Cardiac fibroblast (primary cell): ENCODE data around the gene TRAP1.
"Not testable (repeated sequence)": the region's sequence is repeated elsewhere in the genome, so short reads cannot be mapped to it uniquely, and the experiment has no call there.

Experiments used
- DNase-seq, 2 donors: peaks; one replicate each; pipeline versions ENCODE4 v3.0.0 to v3.0.0-alpha.2; 2010; ENCODE audit warnings: low read depth in 2 of 2
- H3K4me3 ChIP-seq, 2 donors: replicated peaks in 1 of 2; 1 replicate in 1 of 2; 2 replicates in 1 of 2; pipeline ENCODE4 v1.5.1; 2011; ENCODE audit warnings: low read depth in 2 of 2, low read length in 2 of 2, mild to moderate bottlenecking in 2 of 2, moderate library complexity in 1 of 2
- TF ChIP-seq, protein P1 (sequence below): IDR thresholded peaks from one replicate; pipeline ENCODE4 v1.5.1; 2011; ENCODE audit warnings: low read depth, mild to moderate bottlenecking, low read length, inconsistent platforms

The TRAP1 gene

DNA sequence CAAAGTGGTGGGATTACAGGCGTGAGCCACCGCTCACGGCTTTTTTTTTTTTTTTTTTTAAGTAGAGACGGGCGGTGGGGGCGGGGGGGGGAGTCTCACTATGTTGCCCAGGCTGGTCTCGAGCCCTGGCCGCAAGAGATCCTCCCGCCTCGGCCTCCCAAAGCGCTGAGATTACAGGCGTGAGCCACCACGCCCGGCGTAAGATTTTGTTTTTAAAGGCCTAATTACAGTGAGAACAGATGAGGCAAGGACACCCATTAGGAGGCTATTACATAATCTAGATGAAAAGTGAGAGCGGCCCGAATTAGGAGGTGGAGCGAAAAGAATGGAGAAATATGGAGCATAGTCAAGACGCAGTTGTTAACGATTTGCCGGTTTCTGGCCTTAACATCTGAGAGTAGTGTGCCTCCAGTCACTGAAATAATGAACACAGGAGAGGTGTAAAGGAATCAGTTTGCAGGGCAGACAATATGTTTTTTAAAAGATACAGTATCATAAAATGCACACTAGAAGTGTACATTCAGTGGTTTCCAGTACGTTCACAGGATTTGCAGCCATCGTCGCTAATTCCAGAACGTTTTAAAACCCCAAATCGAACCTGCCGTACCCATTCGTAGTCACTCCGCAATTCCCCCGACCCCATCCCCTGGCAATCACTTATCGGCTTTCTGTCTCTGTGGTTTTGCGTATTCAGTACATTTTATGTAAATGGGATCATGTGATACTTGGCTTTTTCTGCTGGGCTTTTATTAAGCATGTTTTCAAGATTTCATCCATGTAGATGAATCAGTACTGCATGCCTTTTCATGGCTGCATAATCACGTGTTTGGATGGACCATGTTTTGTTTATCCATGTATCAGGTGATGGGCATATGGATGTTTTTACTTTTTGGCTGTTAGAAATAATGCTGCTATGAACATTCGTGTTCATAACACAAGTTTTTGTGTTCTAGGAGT, 104.5 kb downstream of the TRAP1 start:
- TF ChIP-seq, protein P1, sequence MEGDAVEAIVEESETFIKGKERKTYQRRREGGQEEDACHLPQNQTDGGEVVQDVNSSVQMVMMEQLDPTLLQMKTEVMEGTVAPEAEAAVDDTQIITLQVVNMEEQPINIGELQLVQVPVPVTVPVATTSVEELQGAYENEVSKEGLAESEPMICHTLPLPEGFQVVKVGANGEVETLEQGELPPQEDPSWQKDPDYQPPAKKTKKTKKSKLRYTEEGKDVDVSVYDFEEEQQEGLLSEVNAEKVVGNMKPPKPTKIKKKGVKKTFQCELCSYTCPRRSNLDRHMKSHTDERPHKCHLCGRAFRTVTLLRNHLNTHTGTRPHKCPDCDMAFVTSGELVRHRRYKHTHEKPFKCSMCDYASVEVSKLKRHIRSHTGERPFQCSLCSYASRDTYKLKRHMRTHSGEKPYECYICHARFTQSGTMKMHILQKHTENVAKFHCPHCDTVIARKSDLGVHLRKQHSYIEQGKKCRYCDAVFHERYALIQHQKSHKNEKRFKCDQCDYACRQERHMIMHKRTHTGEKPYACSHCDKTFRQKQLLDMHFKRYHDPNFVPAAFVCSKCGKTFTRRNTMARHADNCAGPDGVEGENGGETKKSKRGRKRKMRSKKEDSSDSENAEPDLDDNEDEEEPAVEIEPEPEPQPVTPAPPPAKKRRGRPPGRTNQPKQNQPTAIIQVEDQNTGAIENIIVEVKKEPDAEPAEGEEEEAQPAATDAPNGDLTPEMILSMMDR, result no peak
- DNase-seq, result no peak
- H3K4me3 ChIP-seq, result peak overlapping the region; percentile 94

DNA sequence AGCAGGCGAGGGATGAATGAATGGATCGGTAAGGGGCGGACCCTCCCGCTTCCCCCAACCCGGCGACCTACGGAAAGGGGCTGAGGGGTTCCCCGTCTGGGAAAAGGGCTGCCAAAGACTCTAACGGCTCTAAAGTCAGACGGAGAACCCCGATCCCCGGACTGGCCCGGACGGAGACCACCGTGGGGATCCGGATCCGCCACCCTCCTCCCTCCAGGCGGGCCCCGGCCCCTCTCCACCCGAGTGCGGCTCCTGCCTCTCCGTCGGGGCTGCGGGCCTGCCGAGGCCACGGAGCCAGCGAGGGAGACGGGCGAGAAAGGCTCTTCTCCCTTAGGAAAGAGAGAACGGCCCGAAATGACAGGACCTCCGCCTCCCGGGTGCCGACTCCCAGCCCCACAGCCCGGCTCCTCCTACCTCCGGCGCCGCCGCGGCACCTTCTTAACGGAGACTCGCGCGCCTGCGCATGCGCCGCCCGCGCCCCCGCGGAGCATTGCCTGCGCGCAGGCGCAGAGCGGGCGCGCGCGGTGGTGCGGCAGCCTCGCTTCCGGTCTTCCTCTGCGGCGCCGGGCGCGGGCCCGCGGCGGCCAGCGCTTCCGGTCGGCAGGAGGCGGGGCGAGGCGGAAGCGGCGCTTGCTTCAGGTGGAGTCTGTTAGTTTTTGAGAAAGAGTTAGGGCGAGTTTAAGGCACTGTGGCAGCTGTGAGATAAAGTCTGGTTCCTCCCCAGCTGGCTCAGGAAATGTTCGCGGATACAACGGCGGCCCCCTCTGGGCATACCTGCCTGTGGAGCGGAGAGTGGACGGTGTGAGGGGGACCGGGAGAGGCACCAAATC, 106.0 kb downstream of the TRAP1 start, which contains the start of gene SLX4:
SLX4 (minus strand) TSS at position 461 of the 830 bp plus-strand sequence. CDS start 2,642 bp downstream, outside the sequence.
- H3K4me3 ChIP-seq, result peak within 1 kb of the TSS; percentile 94 to 98
- peak; percentile 86 to 93 for DNase-seq
- TF ChIP-seq, protein P1, result no peak

DNA sequence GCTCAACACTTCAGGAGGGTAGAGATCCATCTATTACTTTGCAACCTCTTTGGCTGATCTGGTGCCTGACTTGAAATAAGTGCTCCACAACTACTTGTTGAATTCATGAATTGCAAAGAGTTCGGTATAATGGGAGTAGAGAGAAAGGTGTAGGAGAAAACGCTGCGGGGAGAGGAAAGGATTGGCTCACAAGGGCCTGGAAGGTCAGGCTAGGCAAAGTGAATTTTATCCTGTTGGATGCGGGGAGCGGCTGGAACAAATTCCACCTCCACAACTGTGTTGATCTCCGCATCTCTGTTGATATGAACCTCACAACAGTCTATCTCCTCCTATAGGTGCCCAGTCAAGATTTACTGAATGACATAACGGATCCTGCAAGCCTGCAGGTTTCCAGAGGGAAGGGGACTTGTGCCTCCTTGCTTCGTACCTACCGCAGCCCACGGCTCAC, 106.6 kb downstream of the TRAP1 start:
- TF ChIP-seq, protein P1, result no peak
- H3K4me3 ChIP-seq, result peak overlapping the region; percentile 92 to 98
- DNase-seq, result peak in 1 of 2 donors; percentile 19

DNA sequence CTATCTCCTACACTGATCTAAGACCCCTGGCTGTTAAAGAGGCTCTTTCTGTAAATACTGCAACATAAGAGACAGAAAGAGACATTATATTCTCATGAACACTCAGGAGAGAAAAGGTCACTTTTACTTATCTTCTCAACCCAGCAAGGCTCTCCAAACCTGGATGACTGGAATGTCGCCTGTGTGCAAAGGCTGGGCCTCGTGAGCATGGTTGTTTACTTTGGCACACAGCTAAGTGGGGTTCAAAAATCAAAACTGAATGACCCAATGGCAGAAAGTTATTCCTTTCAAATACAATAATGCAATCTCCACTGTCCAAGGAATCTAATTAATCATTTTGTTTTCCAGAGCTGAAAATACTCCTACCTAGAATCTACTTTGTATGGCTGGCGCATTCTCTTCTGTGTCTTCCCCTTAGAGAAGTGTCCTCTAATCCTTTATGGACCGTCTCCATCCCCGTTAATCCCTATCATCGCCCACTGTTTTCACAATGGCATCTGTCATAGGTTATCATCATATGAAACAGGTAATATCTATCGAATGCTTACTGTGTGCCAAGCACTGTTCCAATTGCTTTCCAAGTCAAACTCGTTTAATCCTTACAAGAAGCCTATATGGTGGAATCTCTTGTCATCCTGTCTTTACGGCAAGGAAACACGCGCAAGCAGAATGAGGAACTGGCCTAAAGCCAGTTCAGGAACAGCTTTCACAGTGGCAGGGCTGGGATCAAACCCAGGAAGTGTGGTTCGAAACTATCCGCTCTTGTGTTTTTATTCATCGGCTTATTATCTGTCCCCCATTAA, 107.2 kb downstream of the TRAP1 start:
- TF ChIP-seq, protein P1, result no peak
- DNase-seq, result peak; percentile 10 to 20
- peak overlapping the region in 1 of 2 donors; percentile 98 for H3K4me3 ChIP-seq

DNA sequence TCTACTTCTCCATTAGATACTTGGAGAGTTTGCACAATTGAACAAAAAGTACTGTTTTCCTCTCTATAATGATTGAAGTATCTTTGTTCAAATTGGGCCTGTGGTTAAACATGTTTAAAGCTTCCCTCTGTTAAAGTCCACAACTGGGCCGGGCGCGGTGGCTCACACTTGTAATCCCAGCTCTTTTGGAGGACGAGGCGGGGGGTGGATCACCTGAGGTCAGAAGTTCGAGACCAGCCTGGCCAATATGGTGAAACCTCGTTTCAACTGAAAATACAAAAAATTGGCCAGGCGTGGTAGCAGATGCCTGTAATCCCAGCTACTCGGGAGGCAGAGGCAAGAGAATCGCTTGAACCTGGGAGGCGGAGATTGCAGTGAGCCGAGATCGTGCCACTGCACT, 108.3 kb downstream of the TRAP1 start:
- not testable (repeated sequence) for H3K4me3 ChIP-seq, DNase-seq

DNA sequence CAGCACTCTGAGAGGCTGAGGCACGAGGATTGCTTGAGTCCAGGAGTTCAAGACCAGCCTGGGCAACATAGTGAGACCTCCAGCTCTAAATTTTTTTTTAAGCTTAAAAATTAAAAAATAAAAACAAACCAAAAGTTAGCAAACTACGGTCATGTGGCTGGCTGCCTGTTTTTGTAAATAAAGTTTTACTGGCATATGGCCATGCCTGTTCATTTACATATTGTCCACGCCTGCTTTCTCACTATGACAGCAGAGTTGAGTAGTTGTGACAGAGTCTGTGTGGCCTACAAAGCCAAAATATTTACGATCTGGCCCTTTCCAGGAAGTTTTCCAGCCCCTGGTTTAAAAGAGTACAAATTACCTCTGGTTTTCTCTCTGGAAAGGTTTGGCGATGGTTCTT, 109.3 kb downstream of the TRAP1 start:
- no peak for DNase-seq
- TF ChIP-seq, protein P1, result no peak
- no peak overlapping the region for H3K4me3 ChIP-seq
